Muscle of arm (tissue), 12 donors: ENCODE results near the gene MICAL2. TPM values are rescaled to one million over a fixed set of nuclear protein-coding genes. Genes with fewer than 3 reads are reported as not detected.

Source experiments
- DNase-seq: peaks from one replicate; pipeline ENCODE4 v3.0.0-alpha.2; 2013
- polyA plus RNA-seq, 12 donors: library from polyadenylated mRNA; unstranded; fragments of 120-200 nt; gene quantifications; one replicate each; pipeline ENCODE4 v1.2.1, GENCODE V29; 2013; ENCODE audit not compliant: insufficient read length in 12 of 12

Gene MICAL2
- polyA plus RNA-seq, 12 donors: 14.1 to 91.3 (median 20.6) TPM; not detected in 1

GRCh38 chr11:12155696-12156095, 45.3 kb downstream of the MICAL2 start:
- DNase-seq: no peak

- DNase-seq: no peak
Observed at GRCh38 chr11:12156301-12157140, 46.1 kb downstream of the MICAL2 start.

- no peak for DNase-seq
Observed at GRCh38 chr11:12157241-12157661, 46.9 kb downstream of the MICAL2 start.

- no peak for DNase-seq
Observed at GRCh38 chr11:12158909-12159308, 48.5 kb downstream of the MICAL2 start.

- no peak for DNase-seq
Observed at GRCh38 chr11:12159351-12160099, 49.1 kb downstream of the MICAL2 start.

GRCh38 chr11:12160231-12160630, 49.8 kb downstream of the MICAL2 start:
- DNase-seq: no peak

- DNase-seq: no peak
Observed at GRCh38 chr11:12160680-12161079, 50.3 kb downstream of the MICAL2 start.

GRCh38 chr11:12161137-12161536, 50.7 kb downstream of the MICAL2 start:
- no peak for DNase-seq

- no peak for DNase-seq
Observed at GRCh38 chr11:12161603-12162350, 51.4 kb downstream of the MICAL2 start.

GRCh38 chr11:12162652-12163051, 52.3 kb downstream of the MICAL2 start:
- DNase-seq: no peak

- DNase-seq: no peak
Observed at GRCh38 chr11:12163181-12163941, 53.0 kb downstream of the MICAL2 start.

- no peak for DNase-seq
Observed at GRCh38 chr11:12164061-12165014, 53.9 kb downstream of the MICAL2 start.

- DNase-seq: no peak
Observed at GRCh38 chr11:12165237-12165875, 55.0 kb downstream of the MICAL2 start.

- DNase-seq: no peak
Observed at GRCh38 chr11:12166299-12167060, 56.1 kb downstream of the MICAL2 start.

- DNase-seq: no peak
Observed at GRCh38 chr11:12167061-12168000, 56.9 kb downstream of the MICAL2 start.

GRCh38 chr11:12168114-12168513, 57.7 kb downstream of the MICAL2 start:
- no peak for DNase-seq

- no peak for DNase-seq
Observed at GRCh38 chr11:12169822-12170221, 59.4 kb downstream of the MICAL2 start.

GRCh38 chr11:12170501-12170900, 60.1 kb downstream of the MICAL2 start:
- DNase-seq: no peak
